K562 (cell line): Measurements from ENCODE around the gene STUB1.

Experiments
- BRF1 ChIP-seq: IDR thresholded peaks from 3 replicates; pipeline ENCODE4 v1.6.1; 2011; ENCODE audit warnings: borderline replicate concordance, mild to moderate bottlenecking; ENCODE audit not compliant: insufficient read length; ENCODE audit errors: extremely low read depth
- CHCHD3 ChIP-seq: fragments of 250-450 bp; sonication (Bioruptor Pico); IDR thresholded peaks from 2 replicates; pipeline ENCODE4 v2.1.2; 2022; ENCODE audit warnings: mild to moderate bottlenecking
- GTF2F1 ChIP-seq: IDR thresholded peaks from 2 replicates; pipeline ENCODE4 v1.6.1; 2011; ENCODE audit warnings: low read depth, low read length, improper control_type of control experiment
- HNRNPK ChIP-seq: fragments of 200-400 bp; formaldehyde crosslinking; IDR thresholded peaks from one replicate; pipeline ENCODE4 v1.6.1; 2018; ENCODE audit warnings: mild to moderate bottlenecking, low read depth, low read length; ENCODE audit not compliant: poor library complexity, severe bottlenecking
- POLR2A ChIP-seq: fragments of 450-650 bp; conservative IDR thresholded peaks from 2 replicates; pipeline ENCODE4 v1.6.1; 2016
- SMC3 ChIP-seq: conservative IDR thresholded peaks from 2 replicates; pipeline ENCODE4 v1.6.1; 2011; ENCODE audit warnings: low read depth, low read length, improper control_type of control experiment; ENCODE audit not compliant: insufficient read depth
- TF ChIP-seq, protein P1 (sequence below), 3 experiments: IDR thresholded peaks in 2 of 3; conservative IDR thresholded peaks in 1 of 3; 2 replicates each; pipeline ENCODE4 v1.5.1; 2011 to 2012; ENCODE audit warnings: low read length in 3 of 3, mild to moderate bottlenecking in 3 of 3, control low read depth in 2 of 3, improper control_type of control experiment in 1 of 3, inconsistent platforms in 1 of 3, low read depth in 1 of 3, mixed read lengths in 1 of 3, moderate library complexity in 1 of 3; ENCODE audit not compliant: insufficient read depth in 2 of 3
- TF ChIP-seq, protein P2 (sequence below): fragments of 450-650 bp; formaldehyde crosslinking; IDR thresholded peaks from 2 replicates; pipeline ENCODE4 v1.4.0; 2020; ENCODE audit warnings: mild to moderate bottlenecking, moderate library complexity

DNA sequence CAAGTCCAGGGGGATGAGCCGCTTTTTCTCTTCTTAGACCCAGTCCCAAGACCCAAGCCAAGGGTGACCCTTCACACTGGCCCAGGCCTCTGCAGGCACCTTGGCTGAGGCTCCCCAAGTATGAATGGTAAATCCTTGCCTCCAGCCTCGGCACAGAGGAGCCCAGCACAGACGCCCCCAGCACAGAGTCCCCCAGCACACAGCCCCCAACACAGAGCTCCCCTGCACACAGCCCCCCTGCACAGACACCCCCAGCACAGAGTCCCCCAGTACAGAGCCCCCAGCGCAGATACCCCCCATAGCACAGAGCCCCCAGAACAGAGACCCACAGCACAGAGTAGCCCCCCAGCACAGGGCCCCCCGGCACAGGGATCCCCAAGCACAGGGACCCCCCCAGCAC, 39.6 kb upstream of the STUB1 start:
- TF ChIP-seq CHCHD3 (CRISPR knock-in tag), result no peak
- TF ChIP-seq, protein P1, sequence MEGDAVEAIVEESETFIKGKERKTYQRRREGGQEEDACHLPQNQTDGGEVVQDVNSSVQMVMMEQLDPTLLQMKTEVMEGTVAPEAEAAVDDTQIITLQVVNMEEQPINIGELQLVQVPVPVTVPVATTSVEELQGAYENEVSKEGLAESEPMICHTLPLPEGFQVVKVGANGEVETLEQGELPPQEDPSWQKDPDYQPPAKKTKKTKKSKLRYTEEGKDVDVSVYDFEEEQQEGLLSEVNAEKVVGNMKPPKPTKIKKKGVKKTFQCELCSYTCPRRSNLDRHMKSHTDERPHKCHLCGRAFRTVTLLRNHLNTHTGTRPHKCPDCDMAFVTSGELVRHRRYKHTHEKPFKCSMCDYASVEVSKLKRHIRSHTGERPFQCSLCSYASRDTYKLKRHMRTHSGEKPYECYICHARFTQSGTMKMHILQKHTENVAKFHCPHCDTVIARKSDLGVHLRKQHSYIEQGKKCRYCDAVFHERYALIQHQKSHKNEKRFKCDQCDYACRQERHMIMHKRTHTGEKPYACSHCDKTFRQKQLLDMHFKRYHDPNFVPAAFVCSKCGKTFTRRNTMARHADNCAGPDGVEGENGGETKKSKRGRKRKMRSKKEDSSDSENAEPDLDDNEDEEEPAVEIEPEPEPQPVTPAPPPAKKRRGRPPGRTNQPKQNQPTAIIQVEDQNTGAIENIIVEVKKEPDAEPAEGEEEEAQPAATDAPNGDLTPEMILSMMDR (IDR thresholded peaks at IDR 0.05 in 2 of 3, conservative IDR thresholded peaks at IDR 0.05 in 1 of 3; ENCODE audit: insufficient read depth in 2 of 3, low read depth in 1 of 3, low read length in 3 of 3), result no peak
- TF ChIP-seq GTF2F1, result no peak
- no peak for TF ChIP-seq SMC3
- TF ChIP-seq POLR2A, result no peak
- TF ChIP-seq, protein P2, sequence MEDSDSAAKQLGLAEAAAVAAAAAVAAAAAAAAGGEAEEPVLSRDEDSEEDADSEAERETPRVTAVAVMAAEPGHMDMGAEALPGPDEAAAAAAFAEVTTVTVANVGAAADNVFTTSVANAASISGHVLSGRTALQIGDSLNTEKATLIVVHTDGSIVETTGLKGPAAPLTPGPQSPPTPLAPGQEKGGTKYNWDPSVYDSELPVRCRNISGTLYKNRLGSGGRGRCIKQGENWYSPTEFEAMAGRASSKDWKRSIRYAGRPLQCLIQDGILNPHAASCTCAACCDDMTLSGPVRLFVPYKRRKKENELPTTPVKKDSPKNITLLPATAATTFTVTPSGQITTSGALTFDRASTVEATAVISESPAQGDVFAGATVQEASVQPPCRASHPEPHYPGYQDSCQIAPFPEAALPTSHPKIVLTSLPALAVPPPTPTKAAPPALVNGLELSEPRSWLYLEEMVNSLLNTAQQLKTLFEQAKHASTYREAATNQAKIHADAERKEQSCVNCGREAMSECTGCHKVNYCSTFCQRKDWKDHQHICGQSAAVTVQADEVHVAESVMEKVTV, result no peak
- no peak for TF ChIP-seq BRF1
- TF ChIP-seq HNRNPK, result no peak
